GM12891 (cell line): ENCODE measurements around the gene CNTF.

ENCODE experiments used
- DNase-seq: peaks from one replicate; pipeline ENCODE4 v3.0.0; 2011; ENCODE audit warnings: low spot score; ENCODE audit not compliant: insufficient read length
- FAIRE-seq: peaks from 2 replicates; lab custom pipeline; 2011; peaks lifted over from hg19 to GRCh38; lab: Jason Lieb, UNC
- PAX5 ChIP-seq: IDR thresholded peaks from 2 replicates; pipeline ENCODE4 v1.6.1; 2011; ENCODE audit warnings: low read length, moderate library complexity, mild to moderate bottlenecking; ENCODE audit not compliant: insufficient read depth, severe bottlenecking
- POLR2A ChIP-seq: IDR thresholded peaks from 2 replicates; pipeline ENCODE4 v1.6.1; 2011; ENCODE audit warnings: low read depth, low read length, control low read depth
- POLR2AphosphoS5 ChIP-seq: IDR thresholded peaks from 2 replicates; pipeline ENCODE4 v1.6.1; 2011; ENCODE audit warnings: low read depth, low read length, control low read depth
- POU2F2 ChIP-seq: IDR thresholded peaks from 2 replicates; pipeline ENCODE4 v1.6.1; 2011; ENCODE audit warnings: low read depth, mild to moderate bottlenecking, control low read depth, low read length, moderate library complexity
- SPI1 ChIP-seq: IDR thresholded peaks from 2 replicates; pipeline ENCODE4 v1.6.1; 2011; ENCODE audit warnings: low read depth, low read length, control low read depth
- TAF1 ChIP-seq: IDR thresholded peaks from 2 replicates; pipeline ENCODE4 v1.6.1; 2011; ENCODE audit warnings: low read depth, low read length, control low read depth

The CNTF gene

DNA sequence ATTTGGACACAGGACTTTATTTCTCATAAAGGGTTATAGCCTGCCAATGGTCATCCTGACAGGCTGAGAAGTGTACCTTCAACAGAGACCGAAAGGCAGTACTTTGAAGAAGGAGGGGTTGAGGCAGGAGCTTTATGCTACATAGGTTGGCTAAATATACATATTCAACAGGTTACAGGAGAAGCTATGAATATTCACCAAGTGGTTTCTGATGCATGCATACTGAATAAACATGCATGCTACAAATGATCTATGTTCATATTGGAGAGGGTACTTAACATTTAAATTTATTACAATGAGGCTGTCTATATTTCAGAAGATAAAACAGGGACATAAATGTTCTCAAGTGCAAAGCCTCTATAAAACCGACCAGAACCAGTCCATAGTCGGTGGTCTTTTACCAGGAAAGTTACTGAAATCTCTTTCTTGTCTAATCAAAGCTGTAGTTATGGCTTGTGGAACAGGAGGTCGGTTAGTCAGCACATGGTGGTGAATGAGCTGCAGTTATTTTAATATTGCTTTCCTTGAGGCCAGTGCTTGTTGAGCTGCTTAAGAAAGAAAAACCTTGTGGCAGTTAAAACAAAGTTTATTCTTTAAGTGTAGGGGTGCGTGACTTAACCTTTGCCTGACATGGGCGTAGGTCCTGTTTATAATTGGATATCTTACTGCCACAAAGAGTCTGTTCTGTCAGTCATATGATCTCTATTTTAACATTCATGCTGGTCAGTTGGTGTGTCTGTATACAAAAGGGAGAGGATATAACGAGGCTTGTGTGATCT lies 19.5 kb downstream of the CNTF start:
- no peak for DNase-seq
- no peak for FAIRE-seq
- TF ChIP-seq POU2F2 (no peak), TAF1 (no peak), SPI1 (no peak), POLR2A (no peak), POLR2AphosphoS5 (no peak), PAX5 (no peak)

DNA sequence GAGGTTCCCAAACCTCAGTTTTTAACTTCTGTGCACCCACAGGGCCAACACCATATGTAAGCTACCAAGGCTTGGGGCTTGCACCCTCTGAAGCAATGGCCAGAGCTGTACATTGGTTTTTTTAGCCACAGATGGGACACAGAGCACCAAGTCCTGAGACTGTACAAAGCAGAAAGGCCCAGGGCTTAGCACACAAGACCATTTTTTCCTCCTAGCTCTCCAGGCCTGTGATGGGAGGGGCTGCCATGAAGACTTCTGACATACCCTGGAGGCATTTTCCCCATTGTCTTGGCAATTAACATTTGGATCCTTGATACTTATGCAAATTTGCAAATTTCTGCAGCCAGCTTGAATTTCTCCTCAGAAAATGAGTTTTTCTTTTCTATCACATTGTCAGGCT lies 23.4 kb downstream of the CNTF start:
- FAIRE-seq (no peak), DNase-seq (no peak)
- TF ChIP-seq POLR2A: no peak
- TF ChIP-seq POLR2AphosphoS5: no peak
- no peak for TF ChIP-seq SPI1
- no peak for TF ChIP-seq PAX5
- no peak for TF ChIP-seq POU2F2
- no peak for TF ChIP-seq TAF1

DNA sequence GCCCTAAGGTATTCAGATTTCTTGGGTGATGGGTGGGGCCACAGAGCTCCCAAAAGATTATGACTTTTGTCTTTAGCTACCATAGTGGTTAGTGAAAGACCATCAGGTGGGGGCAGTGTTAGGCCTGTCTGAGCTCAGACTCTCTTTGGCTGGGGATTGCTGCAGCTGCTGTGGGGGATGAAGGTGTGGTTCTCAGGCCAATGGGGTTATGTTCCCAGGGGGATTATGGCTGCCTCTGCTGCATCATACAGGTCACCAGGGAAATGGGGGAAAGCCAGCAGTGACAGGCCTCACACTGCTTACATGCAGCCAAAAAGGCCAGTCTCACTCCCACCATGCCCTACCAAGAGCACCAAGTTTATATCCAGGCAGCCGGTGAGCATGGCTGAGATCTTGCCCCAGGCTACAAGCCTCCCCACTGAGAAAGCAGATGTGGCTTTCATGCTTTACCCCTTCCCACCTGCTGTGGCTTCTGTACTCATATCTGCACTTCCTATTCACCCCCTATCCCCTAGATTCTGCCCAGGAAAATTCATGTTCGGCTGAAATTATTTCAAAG lies 24.8 kb downstream of the CNTF start:
- DNase-seq (no peak), FAIRE-seq (peak; percentile 71)
- no peak for TF ChIP-seq PAX5
- TF ChIP-seq POU2F2: no peak
- peak; percentile 29; the same call in 1 of the 2 replicates for TF ChIP-seq SPI1

DNA sequence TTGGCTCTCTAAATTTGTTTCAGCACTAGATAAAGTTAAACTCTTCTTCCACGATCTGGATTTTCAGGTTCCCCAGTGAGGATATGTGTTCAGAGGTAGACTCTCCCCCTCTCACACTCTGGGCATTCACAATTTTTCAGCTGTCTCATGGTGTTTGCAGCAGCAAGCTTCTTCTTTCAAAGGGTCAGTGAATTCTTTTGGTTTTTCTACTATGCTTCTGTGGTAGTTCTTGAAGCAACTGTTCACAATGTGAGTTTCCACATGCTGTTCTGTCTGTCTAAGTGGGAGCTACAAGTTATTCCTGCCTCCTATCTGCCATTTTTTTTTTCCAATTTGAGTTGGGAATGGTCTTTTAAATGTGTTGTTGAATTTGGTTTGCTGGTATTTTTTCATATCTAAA lies 25.4 kb downstream of the CNTF start:
- DNase-seq (no peak), FAIRE-seq (no peak)
- no peak for TF ChIP-seq TAF1
- no peak for TF ChIP-seq PAX5
- TF ChIP-seq SPI1: no peak
- no peak for TF ChIP-seq POU2F2
- TF ChIP-seq POLR2AphosphoS5: no peak
- no peak for TF ChIP-seq POLR2A

DNA sequence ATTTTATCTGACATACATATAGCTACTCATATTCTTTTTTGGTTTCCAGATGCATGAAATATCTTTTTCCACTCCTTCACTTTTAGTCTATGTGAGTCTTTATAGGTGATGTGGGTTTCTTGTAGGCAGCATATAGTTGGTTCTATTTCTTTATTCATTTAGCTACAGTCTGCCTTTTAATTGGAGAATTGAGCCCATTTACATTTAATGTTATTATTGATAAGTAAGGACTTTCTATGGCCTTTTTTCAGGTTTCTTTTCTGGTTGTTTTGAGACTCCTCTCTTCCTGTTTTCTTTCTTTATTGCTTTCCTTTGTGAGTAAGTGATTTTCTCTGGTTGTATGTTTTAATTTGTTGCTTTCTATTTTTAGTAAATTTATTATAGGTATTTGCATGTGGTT lies 27.2 kb downstream of the CNTF start:
- DNase-seq: no peak
- no peak for FAIRE-seq

DNA sequence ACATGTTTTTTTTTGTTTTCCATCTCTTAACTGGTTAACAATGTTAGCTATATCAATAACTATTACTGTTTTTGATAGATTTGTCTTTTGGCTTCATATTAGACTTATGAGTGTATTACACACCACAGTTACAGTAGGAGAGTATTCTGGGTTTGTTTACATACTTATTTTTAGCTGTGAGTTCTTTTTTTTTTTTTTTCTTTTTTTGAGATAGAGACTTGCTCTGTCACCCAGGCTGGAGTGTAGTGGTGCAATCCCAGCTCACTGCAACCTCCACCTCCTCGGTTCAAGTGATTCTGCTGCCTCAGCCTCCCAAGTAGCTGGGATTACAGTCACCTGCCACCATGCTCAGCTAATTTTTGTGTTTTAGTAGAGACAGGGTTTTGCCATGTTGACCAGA lies 28.0 kb downstream of the CNTF start:
- TF ChIP-seq POLR2AphosphoS5 (no peak), POU2F2 (no peak), SPI1 (no peak), PAX5 (no peak), POLR2A (no peak), TAF1 (no peak)
- DNase-seq: no peak
- no peak for FAIRE-seq

More for the DNA sequence above, 27.2 kb downstream of the CNTF start:
- TF ChIP-seq SPI1: no peak
- TF ChIP-seq POU2F2: no peak
- TF ChIP-seq POLR2AphosphoS5: no peak
- TF ChIP-seq POLR2A: no peak
- no peak for TF ChIP-seq PAX5
- TF ChIP-seq TAF1: no peak

DNA sequence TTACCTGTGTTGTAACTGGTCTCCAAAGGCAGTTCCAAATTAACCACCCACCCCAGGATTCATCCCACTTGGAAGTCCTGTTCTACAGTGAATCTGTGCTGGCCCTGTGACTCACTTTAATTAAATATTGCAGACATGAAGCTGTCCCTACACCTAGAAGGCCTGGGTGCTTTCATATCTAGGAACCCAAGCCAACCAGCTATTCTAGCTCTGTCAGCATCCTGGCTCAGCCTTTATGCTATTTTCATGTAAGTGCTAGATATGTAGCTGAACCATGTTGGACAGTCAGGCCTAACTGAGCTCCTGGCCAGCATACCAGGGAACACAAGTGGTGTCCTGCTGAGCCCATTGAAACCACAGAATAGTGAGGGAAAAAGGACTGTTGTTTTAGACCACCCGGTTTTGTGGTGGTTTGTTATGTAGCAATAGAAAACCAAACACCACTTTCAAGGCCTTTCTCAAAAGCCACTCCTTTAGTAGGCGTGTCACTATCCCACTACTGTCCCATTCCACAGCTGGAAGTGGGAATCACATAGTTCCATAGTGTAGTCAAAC lies 30.3 kb downstream of the CNTF start:
- FAIRE-seq (no peak), DNase-seq (no peak)
- TF ChIP-seq POLR2AphosphoS5 (no peak), SPI1 (no peak), TAF1 (no peak), POU2F2 (no peak), POLR2A (no peak), PAX5 (no peak)

DNA sequence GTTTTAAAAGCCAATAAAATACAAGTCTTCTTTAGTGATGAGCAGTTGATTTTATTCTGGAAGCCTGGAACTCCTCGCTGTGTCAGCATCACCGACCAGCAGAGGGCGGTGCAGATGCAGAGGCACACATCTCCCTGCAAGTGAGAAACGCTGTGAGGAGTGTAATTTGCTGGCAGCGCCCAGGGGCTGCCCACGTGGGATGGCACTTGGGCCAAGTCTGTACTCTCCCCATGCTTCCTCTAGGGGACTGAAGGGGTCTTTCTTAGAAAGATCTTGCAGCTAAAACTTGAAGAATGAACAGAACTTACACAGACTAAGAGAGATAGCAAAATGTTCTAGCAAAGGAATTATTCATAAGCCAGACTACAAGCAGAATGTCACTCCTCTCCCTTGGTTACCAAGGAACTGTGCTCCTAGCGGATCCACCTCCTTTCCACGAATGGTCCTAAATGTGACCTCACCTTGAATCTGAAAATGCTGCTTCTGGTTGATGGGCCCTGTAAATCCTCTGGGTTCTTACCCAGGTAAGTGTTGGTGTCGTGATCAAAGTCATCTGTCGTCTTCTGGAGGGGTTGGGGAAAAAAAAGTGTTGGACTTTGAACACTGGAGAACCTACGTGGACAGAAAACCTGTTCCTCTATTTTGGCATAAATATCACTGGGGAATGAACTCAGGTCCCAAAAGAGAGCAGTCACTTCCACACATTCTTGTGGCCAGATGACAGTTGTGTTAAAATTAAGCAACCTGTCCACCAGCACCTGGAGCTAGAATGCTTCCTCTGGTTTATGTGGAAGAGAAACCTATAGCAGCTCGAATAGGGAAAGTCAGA lies 31.8 kb downstream of the CNTF start:
- FAIRE-seq (peak; percentile 96), DNase-seq (peak; percentile 25)
- TF ChIP-seq SPI1: no peak

DNA sequence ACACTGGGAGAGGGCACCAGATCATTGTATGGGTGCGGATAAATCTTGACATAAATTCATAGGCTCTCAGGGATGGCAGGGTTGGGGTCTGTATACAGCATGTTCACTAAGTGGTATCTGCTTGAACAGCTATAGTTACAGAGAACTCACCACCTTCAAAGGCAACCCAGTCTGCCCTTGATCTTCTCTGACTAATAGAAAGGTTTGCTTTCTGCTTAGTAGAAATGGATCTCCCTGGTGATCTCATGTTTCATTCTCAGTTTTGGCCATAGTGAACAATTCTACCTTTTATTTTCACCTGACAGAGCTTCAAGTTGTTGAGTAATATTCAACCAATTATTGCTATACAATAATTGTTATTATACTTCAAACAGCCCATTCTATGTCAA lies 32.4 kb downstream of the CNTF start:
- DNase-seq (no peak), FAIRE-seq (peak; percentile 57)
- TF ChIP-seq POLR2A (no peak), PAX5 (no peak), TAF1 (no peak), SPI1 (no peak), POU2F2 (no peak), POLR2AphosphoS5 (no peak)
